Measurements from ENCODE around the gene BTNL9.
"Not testable (repeated sequence)": the region's sequence is repeated elsewhere in the genome, so short reads cannot be mapped to it uniquely, and the experiment has no call there.

The BTNL9 gene

GRCh38 chr5:181039931-181040630 lies at the start of gene BTNL9:
BTNL9 (plus strand) TSS chr5:181040266; CDS start chr5:181045490, 5,224 bp downstream.
- DNase-seq (ENCODE audit: low read depth in 2 of 2) = no peak

- no peak for DNase-seq (ENCODE audit: low read depth in 2 of 2)
Measured at GRCh38 chr5:180990882-180991242, 49.2 kb upstream of the BTNL9 start.

- DNase-seq (ENCODE audit: low read depth in 2 of 2) = no peak
Measured at GRCh38 chr5:181001947-181002346, 38.1 kb upstream of the BTNL9 start.

- DNase-seq (ENCODE audit: low read depth in 2 of 2) = no peak
Measured at GRCh38 chr5:181005791-181006190, 34.3 kb upstream of the BTNL9 start.

GRCh38 chr5:181008136-181008535 lies 31.9 kb upstream of the BTNL9 start:
- DNase-seq (ENCODE audit: low read depth in 2 of 2) = no peak

DNA sequence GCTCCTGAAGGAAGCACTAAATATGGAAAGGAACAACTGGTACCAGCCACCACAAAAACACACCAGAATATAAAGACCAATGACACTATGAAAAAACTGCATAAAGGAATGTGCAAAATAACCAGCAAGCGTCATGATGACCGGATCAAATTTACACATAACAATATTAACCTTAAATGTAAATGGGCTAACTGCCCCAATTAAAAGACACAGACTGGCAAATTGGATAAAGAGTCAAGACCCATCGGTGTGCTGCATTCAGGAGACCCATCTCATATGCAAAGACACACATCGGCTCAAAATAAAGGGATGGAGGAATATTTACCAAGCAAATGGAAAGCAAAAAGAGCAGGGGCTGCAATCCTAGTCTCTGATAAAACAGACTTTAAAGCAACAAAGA lies 30.0 kb upstream of the BTNL9 start:
- not testable (repeated sequence) for DNase-seq (ENCODE audit: low read depth in 2 of 2)

DNA sequence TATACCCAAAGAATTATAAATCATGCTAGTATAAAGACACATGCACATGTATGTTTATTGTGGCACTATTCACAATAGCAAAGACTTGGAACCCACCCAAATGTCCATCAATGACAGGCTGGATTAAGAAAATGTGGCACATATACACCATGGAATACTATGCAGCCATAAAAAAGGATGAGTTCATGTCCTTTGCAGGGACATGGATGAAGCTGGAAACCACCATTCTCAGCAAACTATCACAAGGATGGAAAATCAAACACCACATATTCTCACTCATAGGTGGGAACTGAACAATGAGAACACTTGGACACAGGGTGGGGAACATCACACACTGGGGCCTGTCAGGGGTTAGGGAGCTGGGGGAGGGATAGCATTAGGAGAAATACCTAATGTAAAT lies 25.4 kb upstream of the BTNL9 start:
- not testable (repeated sequence) for DNase-seq (ENCODE audit: low read depth in 2 of 2)

- DNase-seq (ENCODE audit: low read depth in 2 of 2) = not testable (repeated sequence)
Measured at GRCh38 chr5:181017448-181017847, 22.6 kb upstream of the BTNL9 start.

DNA sequence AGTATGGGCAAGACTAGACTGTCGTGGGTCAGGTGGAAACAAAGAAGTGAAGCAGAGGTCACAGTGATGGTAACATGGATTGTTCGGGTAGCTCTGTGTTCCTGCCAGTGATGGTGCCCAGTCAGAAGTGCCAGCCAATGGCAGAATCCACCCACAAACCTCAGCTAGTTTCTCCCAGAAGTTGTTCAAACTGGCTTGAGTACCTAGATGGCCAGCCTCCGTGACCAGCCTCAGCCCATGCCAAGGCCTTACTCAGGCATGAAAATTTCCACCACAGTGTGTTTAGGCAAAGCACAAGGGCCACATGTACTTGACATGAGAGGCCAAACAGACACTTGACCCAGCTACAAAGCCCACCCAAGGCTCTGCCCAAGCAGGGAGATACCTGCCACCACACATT lies 19.4 kb upstream of the BTNL9 start:
- no peak for DNase-seq (ENCODE audit: low read depth in 2 of 2)

GRCh38 chr5:181024245-181025064 lies 15.6 kb upstream of the BTNL9 start:
- no peak for DNase-seq (ENCODE audit: low read depth in 2 of 2)

GRCh38 chr5:181027452-181028031 lies 12.5 kb upstream of the BTNL9 start:
- DNase-seq (ENCODE audit: low read depth in 2 of 2) = no peak

DNA sequence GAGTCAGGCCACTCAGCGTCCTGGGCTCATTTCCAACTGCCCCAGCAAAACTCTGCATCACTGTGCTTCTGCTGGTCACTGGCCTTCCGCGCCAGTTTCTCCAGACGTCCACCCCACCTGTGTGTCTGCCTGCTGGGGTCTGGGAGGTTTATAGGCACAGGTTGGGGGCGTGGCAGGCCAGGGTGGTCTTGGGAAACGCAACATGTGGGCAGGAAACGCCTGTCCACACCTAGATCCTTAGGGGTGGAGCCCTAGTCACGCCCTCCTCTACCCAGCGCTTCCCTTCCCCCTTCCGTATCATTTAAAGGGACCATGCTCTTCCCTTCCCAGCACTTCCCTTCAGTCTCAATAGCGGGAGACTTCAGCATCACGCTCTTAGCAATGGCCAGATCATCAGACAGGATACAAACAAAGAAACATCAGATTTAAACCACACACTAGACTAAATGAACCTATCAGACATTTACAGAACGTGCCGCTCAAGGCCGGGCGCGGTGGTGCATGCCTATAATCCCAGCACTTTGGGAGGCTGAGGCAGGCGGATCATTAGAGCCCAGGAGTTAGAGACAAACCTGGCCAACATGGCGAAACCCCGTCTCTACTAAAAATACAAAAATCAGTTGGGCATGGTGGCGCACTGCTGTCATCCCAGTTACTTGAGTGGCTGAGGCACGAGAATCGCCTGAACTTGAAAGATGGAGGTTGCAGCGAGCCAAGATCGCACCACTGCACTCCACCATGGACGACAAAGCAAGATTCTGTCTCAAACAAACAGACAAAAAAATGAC lies 11.8 kb upstream of the BTNL9 start:
- no peak for DNase-seq (ENCODE audit: low read depth in 2 of 2)

DNA sequence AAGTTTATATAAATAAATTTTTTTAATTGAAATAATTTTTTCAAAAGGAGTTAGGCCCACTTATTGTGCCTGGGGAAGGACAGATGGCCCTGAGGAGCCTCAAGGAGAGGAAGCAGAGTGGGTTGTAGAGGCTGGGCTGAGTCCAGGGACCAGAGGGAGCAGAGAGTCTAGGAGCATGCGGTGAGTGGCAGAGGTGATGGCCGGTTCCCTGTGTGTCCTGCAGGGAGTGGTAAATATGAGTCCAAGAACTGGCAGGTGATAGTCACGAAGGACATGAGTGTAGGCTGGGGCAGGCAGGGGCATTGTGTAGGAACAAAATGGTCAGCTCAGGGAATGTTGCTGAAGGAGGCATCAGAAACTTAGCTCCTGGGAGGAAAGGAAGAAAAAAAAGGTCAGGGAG lies 8.3 kb upstream of the BTNL9 start:
- no peak for DNase-seq (ENCODE audit: low read depth in 2 of 2)

DNA sequence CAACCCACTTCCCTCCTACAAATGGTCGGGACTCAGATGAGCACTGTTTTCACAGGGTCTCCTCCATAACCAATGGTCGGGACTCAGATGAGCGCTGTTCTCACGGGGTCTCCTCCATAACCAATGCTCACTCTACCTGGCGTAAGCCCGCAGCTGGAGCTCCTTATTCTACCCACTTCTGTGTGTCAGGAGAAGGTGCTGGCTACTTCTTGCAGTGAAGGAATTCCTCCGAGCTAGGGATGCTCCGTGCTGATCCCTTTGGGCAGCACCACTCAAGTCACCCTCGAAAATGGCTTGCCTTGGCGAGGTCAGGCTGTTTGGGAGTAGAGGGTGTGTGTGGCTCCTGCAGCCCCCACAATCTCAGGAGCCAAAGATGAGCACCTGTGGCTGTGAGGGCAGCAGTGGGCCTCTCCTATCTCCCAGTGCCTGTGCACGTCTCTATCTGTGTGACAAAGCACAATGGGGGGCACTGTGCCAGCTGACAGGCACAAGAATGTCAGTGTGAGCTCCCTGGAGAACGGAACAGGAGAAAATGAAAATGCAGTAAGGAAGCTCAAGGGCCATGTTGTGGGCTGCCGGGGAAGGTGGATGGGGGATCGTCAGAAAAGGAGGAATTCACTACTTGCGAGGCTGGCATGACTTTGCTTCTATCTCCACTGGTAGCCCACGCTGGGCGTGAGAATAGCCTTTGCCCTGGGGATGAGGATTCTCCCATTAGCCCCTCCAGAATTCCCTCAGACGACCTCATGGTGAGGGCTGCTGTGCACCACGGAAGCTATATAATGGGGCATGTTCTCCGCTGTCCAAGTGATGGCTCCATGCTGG lies 3.9 kb upstream of the BTNL9 start:
- DNase-seq (ENCODE audit: low read depth in 2 of 2) = no peak

DNA sequence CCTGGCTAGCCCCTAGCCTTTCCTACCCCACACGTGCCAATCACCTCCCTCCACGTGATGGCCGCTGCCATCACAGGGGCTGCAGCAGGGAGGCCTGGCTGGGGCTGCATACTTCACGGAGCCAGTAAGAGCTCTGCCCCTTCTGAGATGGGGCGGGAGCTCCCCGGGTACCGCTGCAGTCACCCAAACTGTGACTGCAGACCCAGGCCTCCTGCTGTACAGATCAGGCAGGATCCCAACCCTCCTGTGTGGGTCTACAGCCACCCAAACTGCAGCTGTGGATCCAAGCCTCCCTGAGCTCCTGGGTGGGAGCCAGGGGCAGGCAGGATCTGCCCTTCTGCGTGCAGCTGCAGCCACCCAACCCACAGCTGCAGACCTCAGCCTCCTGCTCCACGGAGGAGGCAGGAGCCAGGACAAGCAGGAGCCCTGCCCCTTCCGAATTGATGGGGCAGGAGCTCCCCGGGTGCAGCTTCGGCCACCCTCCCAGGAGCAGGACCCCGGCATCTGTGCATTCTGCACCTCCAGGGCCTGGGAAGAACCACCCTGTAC lies 3.2 kb upstream of the BTNL9 start:
- DNase-seq (ENCODE audit: low read depth in 2 of 2) = no peak

GRCh38 chr5:181037365-181037861 lies 2.7 kb upstream of the BTNL9 start:
- no peak for DNase-seq (ENCODE audit: low read depth in 2 of 2)

- DNase-seq (ENCODE audit: low read depth in 2 of 2) = no peak
Measured at GRCh38 chr5:181039471-181039870, 595 bp upstream of the BTNL9 start.

GRCh38 chr5:181040631-181040945 lies 522 bp downstream of the BTNL9 start:
- no peak for DNase-seq (ENCODE audit: low read depth in 2 of 2)

GRCh38 chr5:181041043-181041442 lies 977 bp downstream of the BTNL9 start:
- no peak for DNase-seq (ENCODE audit: low read depth in 2 of 2)

GRCh38 chr5:181042036-181042713 lies 2.1 kb downstream of the BTNL9 start:
- no peak for DNase-seq (ENCODE audit: low read depth in 2 of 2)
